GM10847 (cell line): ENCODE measurements around the gene NID2.

ENCODE experiments used
- POLR2A ChIP-seq: IDR thresholded peaks from 2 replicates; pipeline ENCODE4 v1.6.1; 2011; ENCODE audit not compliant: insufficient read length; ENCODE audit errors: extremely low read depth

The NID2 gene, protein sequence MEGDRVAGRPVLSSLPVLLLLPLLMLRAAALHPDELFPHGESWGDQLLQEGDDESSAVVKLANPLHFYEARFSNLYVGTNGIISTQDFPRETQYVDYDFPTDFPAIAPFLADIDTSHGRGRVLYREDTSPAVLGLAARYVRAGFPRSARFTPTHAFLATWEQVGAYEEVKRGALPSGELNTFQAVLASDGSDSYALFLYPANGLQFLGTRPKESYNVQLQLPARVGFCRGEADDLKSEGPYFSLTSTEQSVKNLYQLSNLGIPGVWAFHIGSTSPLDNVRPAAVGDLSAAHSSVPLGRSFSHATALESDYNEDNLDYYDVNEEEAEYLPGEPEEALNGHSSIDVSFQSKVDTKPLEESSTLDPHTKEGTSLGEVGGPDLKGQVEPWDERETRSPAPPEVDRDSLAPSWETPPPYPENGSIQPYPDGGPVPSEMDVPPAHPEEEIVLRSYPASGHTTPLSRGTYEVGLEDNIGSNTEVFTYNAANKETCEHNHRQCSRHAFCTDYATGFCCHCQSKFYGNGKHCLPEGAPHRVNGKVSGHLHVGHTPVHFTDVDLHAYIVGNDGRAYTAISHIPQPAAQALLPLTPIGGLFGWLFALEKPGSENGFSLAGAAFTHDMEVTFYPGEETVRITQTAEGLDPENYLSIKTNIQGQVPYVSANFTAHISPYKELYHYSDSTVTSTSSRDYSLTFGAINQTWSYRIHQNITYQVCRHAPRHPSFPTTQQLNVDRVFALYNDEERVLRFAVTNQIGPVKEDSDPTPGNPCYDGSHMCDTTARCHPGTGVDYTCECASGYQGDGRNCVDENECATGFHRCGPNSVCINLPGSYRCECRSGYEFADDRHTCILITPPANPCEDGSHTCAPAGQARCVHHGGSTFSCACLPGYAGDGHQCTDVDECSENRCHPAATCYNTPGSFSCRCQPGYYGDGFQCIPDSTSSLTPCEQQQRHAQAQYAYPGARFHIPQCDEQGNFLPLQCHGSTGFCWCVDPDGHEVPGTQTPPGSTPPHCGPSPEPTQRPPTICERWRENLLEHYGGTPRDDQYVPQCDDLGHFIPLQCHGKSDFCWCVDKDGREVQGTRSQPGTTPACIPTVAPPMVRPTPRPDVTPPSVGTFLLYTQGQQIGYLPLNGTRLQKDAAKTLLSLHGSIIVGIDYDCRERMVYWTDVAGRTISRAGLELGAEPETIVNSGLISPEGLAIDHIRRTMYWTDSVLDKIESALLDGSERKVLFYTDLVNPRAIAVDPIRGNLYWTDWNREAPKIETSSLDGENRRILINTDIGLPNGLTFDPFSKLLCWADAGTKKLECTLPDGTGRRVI (N-terminal part only)

DNA sequence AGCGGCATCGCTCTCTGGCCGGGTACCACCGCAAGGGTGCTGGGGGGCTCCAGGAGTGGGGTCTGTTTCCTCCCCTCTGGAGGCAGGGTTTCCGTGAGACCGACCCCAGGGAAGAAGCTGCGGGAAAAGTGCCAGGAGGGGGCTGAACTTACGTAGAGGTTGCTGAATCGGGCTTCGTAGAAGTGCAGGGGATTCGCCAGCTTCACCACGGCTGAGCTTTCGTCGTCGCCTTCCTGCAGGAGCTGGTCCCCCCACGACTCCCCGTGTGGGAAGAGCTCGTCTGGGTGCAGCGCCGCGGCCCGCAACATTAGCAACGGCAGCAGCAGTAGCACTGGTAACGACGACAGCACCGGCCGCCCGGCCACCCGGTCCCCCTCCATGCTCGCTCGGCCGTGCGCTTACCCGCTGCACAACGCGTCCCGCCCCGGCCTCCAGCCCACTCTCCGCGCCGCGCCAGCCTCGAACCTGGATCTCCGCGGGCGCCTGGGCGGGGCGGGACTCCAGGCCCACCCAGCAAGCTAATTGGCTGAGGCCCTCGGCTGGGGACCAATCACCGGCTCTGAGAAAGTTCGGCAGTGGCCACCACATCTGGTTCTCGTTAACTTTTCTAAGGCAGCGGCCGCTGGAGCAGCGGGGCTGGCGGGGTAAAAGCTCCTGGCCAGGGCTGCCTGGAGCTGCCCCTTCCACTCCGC, at the start of gene NID2:
NID2 (minus strand) TSS at position 445 of the 692 bp plus-strand sequence; CDS start at position 380, 65 bp downstream.
- TF ChIP-seq POLR2A: no peak

DNA sequence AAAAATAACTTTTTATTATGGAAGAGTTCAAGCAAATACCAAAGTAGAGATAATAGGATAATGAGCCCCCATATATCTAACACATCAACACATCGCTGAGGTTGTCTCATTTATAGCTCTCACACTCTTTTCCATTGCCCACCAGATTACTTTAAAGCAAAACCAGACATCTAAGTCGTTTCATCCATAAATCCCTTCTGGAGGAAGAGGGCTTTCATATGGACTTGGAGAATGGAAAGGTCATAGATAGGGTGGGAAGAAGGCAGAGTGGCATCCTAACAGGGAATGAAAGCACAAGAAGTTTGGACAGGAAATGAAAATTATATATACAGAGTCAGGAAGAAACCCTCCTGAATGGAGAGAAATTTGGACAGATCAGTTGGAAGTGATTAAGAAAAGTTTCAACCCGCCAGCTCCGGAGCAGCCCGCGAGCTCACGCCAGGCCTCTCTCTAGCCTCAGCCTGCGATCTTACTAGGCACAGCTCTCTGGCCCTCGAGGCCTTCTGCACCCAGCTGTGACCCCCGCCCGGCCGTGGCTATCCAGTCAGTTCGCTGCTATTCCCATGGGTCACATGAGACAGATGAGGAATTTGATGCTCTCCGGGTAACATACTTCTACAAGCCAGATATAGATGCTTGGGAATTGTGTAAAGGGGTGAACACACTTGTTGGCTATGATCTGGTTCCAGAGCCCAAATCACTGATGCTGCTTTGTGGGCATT, 48.4 kb upstream of the NID2 start:
- no peak for TF ChIP-seq POLR2A

DNA sequence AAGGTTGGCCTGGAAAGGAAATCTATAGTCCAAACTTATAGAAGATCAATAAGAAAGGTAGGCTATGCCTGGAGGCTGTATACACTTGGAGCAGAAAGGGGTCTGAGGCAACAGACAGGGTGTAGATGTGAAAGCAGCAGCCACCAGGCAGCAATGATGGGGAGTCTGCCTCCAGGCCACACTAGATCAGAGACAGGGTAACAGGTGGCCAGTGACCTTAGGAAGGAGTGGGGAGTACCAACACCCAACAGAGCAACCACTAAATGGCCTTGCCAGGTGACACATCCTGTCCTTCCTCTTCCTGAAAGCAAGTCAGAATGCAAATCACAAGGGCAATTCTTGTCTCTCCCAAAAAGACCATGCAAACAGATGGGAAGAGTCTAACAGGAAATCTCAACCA, 46.4 kb upstream of the NID2 start:
- no peak for TF ChIP-seq POLR2A

DNA sequence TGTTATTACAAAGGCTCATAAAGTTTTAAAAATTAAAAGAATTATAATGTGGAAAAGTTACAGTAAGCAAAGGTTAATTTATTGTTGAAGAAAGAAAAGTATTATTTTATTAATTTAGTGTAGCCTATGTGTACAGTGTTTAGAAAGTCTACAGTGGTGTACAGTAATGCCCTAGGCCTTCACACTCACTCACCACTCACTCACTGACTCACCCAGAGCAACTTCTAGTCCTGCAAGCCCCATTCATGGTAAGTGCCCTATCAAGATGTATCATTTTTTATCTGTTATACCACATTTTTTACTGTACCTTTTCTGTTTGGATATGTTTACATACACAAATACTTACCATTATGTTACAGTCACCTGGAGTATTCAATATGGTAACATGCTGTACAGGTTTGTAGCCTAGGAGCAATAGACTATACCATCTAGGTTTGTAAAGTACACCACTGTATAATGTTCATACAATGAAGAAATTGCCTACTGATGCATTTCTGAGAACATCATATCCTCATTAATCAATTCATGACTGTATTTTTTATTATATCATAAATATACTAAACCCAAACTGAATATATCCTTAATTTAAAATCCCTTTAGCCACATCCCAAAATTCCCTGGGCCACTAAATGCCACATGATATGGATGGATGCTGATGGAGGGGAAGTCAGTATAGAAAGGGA, 43.6 kb upstream of the NID2 start:
- TF ChIP-seq POLR2A: no peak

DNA sequence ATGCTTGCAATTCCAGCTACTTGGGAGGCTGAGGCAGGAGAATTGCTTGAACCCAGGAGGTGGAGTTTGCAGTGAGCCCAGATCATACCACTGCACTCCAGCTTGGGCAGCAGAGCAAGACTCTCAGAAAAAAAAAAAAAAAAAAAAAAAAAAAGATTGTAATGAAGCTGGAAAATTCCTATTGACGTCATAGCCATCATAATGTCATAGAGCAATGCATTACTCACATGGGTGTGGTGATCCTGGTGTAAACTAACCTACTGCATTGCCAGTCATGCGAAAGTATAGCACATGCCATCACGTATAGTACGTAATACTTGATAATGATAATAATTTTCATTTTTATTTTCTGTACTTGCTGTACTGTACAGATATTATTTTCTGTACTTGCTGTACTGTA, 42.7 kb upstream of the NID2 start:
- TF ChIP-seq POLR2A: no peak

DNA sequence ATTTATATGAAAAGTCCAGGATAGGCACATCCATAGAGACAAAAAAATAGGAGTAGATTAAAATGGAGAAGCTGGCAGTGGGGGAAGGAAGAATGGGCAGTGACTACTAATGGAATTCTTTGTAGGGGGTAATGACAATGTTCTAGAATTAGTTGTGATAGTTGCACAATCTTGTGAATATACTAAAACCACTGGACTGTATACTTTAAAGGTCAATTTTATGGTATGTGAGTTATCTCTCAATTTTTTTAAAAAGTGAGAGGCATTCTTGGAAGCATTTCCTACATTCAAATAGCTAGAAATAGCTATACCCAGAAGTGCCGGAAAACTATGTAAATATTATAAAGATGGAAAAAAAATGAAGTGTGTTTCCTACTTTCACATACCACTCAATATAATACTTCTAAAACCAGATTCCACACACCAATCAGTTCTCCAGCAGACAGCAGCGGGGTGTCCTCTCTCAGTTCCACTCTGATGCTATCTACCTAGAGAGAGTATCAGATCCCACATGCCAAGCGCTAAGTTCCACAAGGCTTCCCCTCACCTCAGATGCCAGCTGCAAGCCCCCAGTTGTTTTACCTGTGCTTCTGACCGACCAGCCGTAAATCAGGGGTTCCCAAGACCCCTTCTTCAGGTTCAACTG, 41.7 kb upstream of the NID2 start:
- no peak for TF ChIP-seq POLR2A

DNA sequence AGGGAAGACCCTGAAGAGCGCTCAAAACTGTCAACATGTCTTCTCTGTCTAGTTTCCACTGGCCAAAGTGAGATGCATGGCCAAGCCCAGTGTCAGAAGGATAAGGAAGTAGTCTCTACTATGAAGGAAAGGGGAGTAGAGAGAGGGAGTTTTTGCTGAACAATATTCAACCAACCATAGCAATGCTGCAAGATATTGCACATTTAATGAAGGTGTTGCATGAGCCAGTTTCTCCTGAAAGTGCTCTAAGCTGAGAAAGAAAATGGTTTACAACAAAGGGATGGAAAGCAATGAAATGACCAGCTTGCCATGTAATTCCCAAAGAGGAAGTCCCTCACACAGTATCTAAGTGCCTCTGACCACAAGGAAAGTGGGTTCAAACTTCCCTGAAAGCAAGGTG, 40.0 kb upstream of the NID2 start:
- no peak for TF ChIP-seq POLR2A

DNA sequence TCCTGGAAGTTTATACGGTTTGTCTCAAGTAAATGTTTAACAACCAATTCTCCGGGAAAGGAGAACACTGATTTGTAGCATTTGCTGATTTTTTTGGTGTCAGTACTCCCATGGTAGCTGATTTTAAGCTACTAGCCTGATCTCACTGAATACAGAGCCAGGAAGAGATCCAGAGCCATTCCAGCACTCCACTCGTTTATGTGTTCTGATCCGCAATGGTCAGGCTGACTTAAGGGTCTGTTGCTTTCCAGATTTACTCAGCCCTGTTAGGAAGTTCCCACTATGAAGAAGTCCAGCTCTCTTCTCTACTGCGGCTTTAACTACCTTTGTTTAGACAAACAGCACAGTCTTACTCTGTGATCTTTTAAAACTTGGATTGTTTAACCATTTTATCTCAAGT, 38.0 kb upstream of the NID2 start:
- no peak for TF ChIP-seq POLR2A

DNA sequence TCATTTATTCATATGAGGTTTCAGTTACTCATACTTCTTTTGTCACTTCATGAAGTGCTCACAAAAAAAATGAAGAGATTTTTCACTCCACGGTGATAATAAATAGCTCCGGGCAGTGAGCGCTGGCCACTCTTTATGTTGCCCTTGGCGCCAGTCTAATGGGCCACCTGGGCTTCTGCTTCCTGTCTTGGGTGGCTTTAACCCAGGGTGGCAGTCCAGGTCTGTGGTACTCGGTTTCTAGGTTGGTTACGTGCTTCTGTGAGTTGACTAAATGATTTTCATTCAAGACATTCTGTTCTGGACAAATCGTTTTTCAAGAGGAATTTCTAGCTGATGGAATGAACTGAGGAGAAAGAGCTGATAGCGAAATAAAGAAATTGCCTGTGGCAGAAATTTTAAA, 34.6 kb upstream of the NID2 start:
- TF ChIP-seq POLR2A: no peak

DNA sequence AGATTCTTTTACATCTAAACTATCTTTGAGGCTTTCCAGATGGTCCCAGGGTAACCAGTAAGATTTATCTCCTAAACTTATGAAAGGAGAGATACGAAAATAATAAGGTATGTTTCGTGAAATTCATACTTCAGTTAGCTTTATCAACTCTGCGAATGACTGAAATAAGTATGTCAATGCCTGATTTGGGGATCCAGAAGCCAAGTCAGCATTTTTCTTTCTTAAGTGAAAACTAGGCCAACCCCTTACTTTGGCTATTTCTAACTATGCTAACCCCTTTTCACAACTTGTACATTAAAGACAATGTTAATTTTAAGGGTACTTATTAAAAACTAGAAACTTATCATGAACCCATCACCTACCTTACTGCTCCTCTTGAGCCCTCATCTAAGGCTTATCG, 26.9 kb upstream of the NID2 start:
- TF ChIP-seq POLR2A: no peak

DNA sequence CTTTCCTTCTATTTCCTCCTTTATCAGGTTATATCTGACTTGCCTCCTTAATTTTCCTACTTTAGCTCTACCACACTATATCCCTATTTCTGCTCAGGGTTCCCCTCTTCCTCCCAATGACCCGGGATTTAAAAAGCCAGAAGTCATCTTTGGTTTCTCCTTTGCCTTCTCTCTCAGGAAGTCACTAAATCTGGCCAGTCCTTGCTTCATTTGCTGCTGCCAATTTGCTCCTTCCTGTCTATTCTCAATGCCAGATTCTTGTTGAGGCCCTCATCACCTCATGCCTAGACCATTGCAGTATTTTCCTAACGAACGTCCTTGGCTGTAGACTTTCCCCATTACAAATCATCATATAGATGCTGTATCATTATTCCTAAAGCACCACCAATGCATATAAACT, 26.5 kb upstream of the NID2 start:
- TF ChIP-seq POLR2A: no peak

DNA sequence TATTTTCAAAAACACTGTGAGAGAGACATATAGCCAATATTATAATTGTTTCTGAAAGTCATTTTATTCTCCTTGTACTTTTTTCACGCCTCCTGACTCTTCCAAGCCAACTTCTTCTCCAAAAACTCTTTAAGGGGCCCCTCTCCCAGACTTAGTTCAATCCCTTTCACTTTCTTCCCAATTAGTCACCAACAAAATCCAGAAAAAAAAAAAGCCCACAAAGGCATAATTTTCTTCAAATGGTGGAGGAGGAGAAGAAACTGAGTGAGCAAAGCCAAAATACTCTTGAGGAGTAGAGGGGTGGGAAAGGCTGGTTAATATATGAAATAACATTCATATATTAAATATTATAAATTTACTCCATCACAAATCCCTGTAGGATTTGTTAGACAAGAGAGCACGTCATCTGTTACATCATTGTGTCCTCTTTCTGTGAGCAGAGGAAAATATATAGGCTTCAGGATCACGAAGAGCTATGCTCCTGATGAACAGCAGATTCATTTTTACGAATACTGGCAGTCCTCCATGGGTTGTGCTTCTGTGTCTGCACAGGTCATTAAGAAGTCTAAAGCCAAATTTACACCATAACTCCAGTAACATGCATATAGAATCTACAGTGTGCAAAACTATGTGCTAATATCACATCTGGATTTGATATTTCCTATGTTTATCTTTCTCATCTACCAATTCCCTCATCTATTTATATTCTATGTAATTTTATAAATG, 25.9 kb upstream of the NID2 start:
- no peak for TF ChIP-seq POLR2A
